Thymus (tissue), 11 donors: Measurements from ENCODE around the gene SCAND1. TPM values are rescaled to one million over a fixed set of nuclear protein-coding genes. Genes with fewer than 3 reads are reported as not detected.

ENCODE experiments used
- DNase-seq, 9 donors: peaks; one replicate each; pipeline ENCODE4 v3.0.0-alpha.2; 2013; ENCODE audit warnings: low spot score in 9 of 9, low read depth in 6 of 9, missing footprints in 1 of 9
- H3K27ac ChIP-seq, 2 donors: one replicate each; pipeline ENCODE4 v1.5.1; 2013; ENCODE audit warnings: control low read depth in 1 of 2, low read depth in 1 of 2, low read length in 1 of 2, mild to moderate bottlenecking in 1 of 2, moderate library complexity in 1 of 2
- H3K27me3 ChIP-seq, 2 donors: one replicate each; pipeline ENCODE4 v1.5.1; 2013; ENCODE audit warnings: low read length in 1 of 2; ENCODE audit not compliant: control insufficient read depth in 2 of 2, insufficient read depth in 1 of 2
- H3K36me3 ChIP-seq, 2 donors: one replicate each; pipeline ENCODE4 v1.5.1; 2013; ENCODE audit warnings: low read length in 1 of 2, mild to moderate bottlenecking in 1 of 2, moderate library complexity in 1 of 2; ENCODE audit not compliant: control insufficient read depth in 2 of 2, insufficient read depth in 2 of 2
- H3K4me1 ChIP-seq, 2 donors: one replicate each; pipeline ENCODE4 v1.5.1; 2013; ENCODE audit warnings: low read length in 2 of 2; ENCODE audit not compliant: control insufficient read depth in 2 of 2, insufficient read depth in 2 of 2
- H3K4me3 ChIP-seq, 2 donors: one replicate each; pipeline ENCODE4 v1.5.1; 2013; ENCODE audit warnings: low read length in 2 of 2, control low read depth in 1 of 2, mild to moderate bottlenecking in 1 of 2
- H3K9me3 ChIP-seq, 2 donors: one replicate each; pipeline ENCODE4 v1.5.1; 2013; ENCODE audit warnings: low read length in 1 of 2, mild to moderate bottlenecking in 1 of 2; ENCODE audit not compliant: control insufficient read depth in 2 of 2, insufficient read depth in 1 of 2
- WGBS: extraction: QIAGEN DNeasy Blood & Tissue Kit; methylation state at CpG from one replicate; pipeline ENCODE4 v1.1.7; 2013; 5-methylcytosine and 5-hydroxymethylcytosine counted together
- polyA plus RNA-seq: library from polyadenylated mRNA; stranded (reverse); fragments of 200-250 nt; gene quantifications from one replicate; pipeline ENCODE4 v1.2.3, GENCODE V29; 2013
- total RNA-seq: library from RNA; stranded (reverse); fragments of 120-200 nt; gene quantifications from one replicate; pipeline ENCODE4 v1.2.4, GENCODE V29; 2013
- donor health status: healthy.

SCAND1 gene
- total and polyA plus RNA-seq, 2 donors, result 53.8 to 159 TPM

- WGBS, result 97% methylated on average over 7 of the region's 7 CpGs
- Histone ChIP-seq H3K27ac (no peak overlapping the region), H3K36me3 (peaks cover 22 to 42% of the 10 kb centered on the region in 2 donors), H3K4me3 (no peak overlapping the region), H3K9me3 (no peaks in the 10 kb centered on the region), H3K4me1 (no peaks in the 10 kb centered on the region), H3K27me3 (no peaks in the 10 kb centered on the region)
- no peak for DNase-seq
Measured at GRCh38 chr20:35907017-35907701, 47.1 kb downstream of the SCAND1 start.

GRCh38 chr20:35904982-35905663, 49.2 kb downstream of the SCAND1 start:
- H3K27ac ChIP-seq, result no peak overlapping the region
- no peaks in the 10 kb centered on the region for H3K4me1 ChIP-seq
- peaks cover 23 to 50% of the 10 kb centered on the region in 2 donors for H3K36me3 ChIP-seq
- H3K9me3 ChIP-seq, result no peaks in the 10 kb centered on the region
- no peak overlapping the region for H3K4me3 ChIP-seq
- H3K27me3 ChIP-seq, result no peaks in the 10 kb centered on the region
- DNase-seq, result no peak
- WGBS, result 96% methylated on average over 4 of the region's 4 CpGs

GRCh38 chr20:35903843-35904242, 50.5 kb downstream of the SCAND1 start:
- 96% methylated on average over 3 of the region's 3 CpGs for WGBS
- Histone ChIP-seq H3K4me3 (no peak overlapping the region), H3K27ac (no peak overlapping the region), H3K27me3 (no peaks in the 10 kb centered on the region), H3K36me3 (peaks cover 30 to 61% of the 10 kb centered on the region in 2 donors), H3K4me1 (no peaks in the 10 kb centered on the region), H3K9me3 (no peaks in the 10 kb centered on the region)
- DNase-seq, result no peak

Other genes starting within 250 kb of the SCAND1 start
- gene RBM39, start 212.2 kb downstream of the SCAND1 start, total RNA-seq, result 449 TPM
- 830 TPM for gene RBM39, start 212.2 kb downstream of the SCAND1 start, polyA plus RNA-seq
- 35.6 TPM for gene PHF20, start 182.5 kb downstream of the SCAND1 start, total RNA-seq
- 39.7 TPM for gene PHF20, start 182.5 kb downstream of the SCAND1 start, polyA plus RNA-seq
- gene CNBD2, start 14.1 kb upstream of the SCAND1 start, total RNA-seq, result 8.3 TPM
- gene CNBD2, start 14.1 kb upstream of the SCAND1 start, polyA plus RNA-seq, result 28.6 TPM
- gene EPB41L1, start 200.2 kb upstream of the SCAND1 start, total RNA-seq, result 3.1 TPM
- 4.2 TPM for gene EPB41L1, start 200.2 kb upstream of the SCAND1 start, polyA plus RNA-seq